B cell (primary cell): ENCODE data around the gene PTPN5. TPM values are rescaled to one million over a fixed set of nuclear protein-coding genes. Genes with fewer than 3 reads are reported as not detected.

Source experiments
- ATAC-seq: fragments of 200-7000 bp; cut with Tn5 transposase; one replicate; pipeline ENCODE4 v1.10.0; 2021; ENCODE audit warnings: low read depth, mild to moderate bottlenecking, moderate number of reproducible peaks, moderate library complexity
- CTCF ChIA-PET: fragments of 350-600 bp; sonication (Branson Sonifier 250); formaldehyde crosslinking; loops from one replicate; lab custom pipeline; 2021; ENCODE audit warnings: antibody characterized with exemption, inconsistent platforms; lab: Charles Lee
- POLR2A ChIA-PET: fragments of 350-600 bp; sonication (Branson Sonifier 250); formaldehyde crosslinking; loops from one replicate; lab custom pipeline; 2021; ENCODE audit warnings: antibody characterized with exemption; lab: Charles Lee
- DNase-seq: peaks from one replicate; pipeline ENCODE4 v3.0.0; 2013
- H2AFZ ChIP-seq: 2 replicates; pipeline ENCODE4 v1.6.1; 2012; ENCODE audit warnings: mild to moderate bottlenecking, low read depth, low read length; ENCODE audit not compliant: insufficient read depth, poor library complexity, severe bottlenecking
- H3K27ac ChIP-seq, 2 donors: 1 replicate in 1 of 2; 2 replicates in 1 of 2; pipeline ENCODE4 v1.5.1; 2012 to 2013; ENCODE audit warnings: low read length in 2 of 2, mild to moderate bottlenecking in 2 of 2, moderate library complexity in 1 of 2
- H3K27me3 ChIP-seq, 4 experiments: fragments of 200-600 bp in 1 of 4; sonication (generic) in 1 of 4; replicated peaks in 1 of 4; 1 replicate in 2 of 4; 2 replicates in 2 of 4; pipeline versions ENCODE4 v1.6.1 to v1.7.0; 2013 to 2016; ENCODE audit warnings: low read length in 3 of 4, mild to moderate bottlenecking in 2 of 4, mixed read lengths in 1 of 4, moderate library complexity in 1 of 4; ENCODE audit not compliant: insufficient read depth in 4 of 4, control insufficient read depth in 3 of 4; ENCODE audit errors: control extremely low read depth in 1 of 4
- H3K36me3 ChIP-seq, 2 experiments: replicated peaks in 1 of 2; 1 replicate in 1 of 2; 2 replicates in 1 of 2; pipeline versions ENCODE4 v1.6.1 to v1.7.1; 2013; ENCODE audit warnings: low read length in 1 of 2; ENCODE audit not compliant: insufficient read depth in 2 of 2, control insufficient read depth in 1 of 2; ENCODE audit errors: control extremely low read depth in 1 of 2, extremely low read depth in 1 of 2
- H3K4me1 ChIP-seq, 2 donors: fragments of 200-600 bp in 1 of 2; sonication (generic) in 1 of 2; 1 replicate in 1 of 2; 2 replicates in 1 of 2; pipeline versions ENCODE4 v1.5.1 to v1.6.1; 2013 to 2017; ENCODE audit warnings: low read length in 2 of 2; ENCODE audit not compliant: control insufficient read depth in 2 of 2, insufficient read depth in 2 of 2
- H3K4me2 ChIP-seq: replicated peaks from 2 replicates; pipeline ENCODE3; 2012; ENCODE audit warnings: mild to moderate bottlenecking, low read depth, low read length; ENCODE audit not compliant: poor library complexity, severe bottlenecking
- H3K4me3 ChIP-seq, 5 experiments: fragments of 200-600 bp in 1 of 5; sonication (generic) in 1 of 5; 1 replicate in 3 of 5; 2 replicates in 2 of 5; pipeline versions ENCODE4 v1.5.1 to v1.7.0; 2011 to 2016; ENCODE audit warnings: low read length in 4 of 5, mild to moderate bottlenecking in 4 of 5, low read depth in 2 of 5, control low read depth in 1 of 5, moderate library complexity in 1 of 5; ENCODE audit not compliant: insufficient read depth in 1 of 5; ENCODE audit errors: control extremely low read depth in 1 of 5, extremely low read depth in 1 of 5
- H3K79me2 ChIP-seq: fragments of 200-600 bp; sonication (generic); one replicate; pipeline ENCODE4 v1.6.0; 2016; ENCODE audit warnings: low read length; ENCODE audit not compliant: control insufficient read depth, insufficient read depth
- H3K9ac ChIP-seq: fragments of 200-600 bp; sonication (generic); 2 replicates; pipeline ENCODE4 v1.6.1; 2017; ENCODE audit warnings: mild to moderate bottlenecking, low read length, moderate library complexity
- H3K9me3 ChIP-seq, 3 donors: one replicate each; pipeline versions ENCODE4 v1.6.1 to v1.7.1; 2013; ENCODE audit warnings: low read length in 2 of 3; ENCODE audit not compliant: control insufficient read depth in 2 of 3, insufficient read depth in 1 of 3; ENCODE audit errors: control extremely low read depth in 1 of 3
- H4K20me1 ChIP-seq: 2 replicates; pipeline ENCODE4 v1.6.0; 2012; ENCODE audit warnings: mild to moderate bottlenecking, low read length; ENCODE audit not compliant: insufficient read depth, control insufficient read depth, poor library complexity, severe bottlenecking
- H3K27ac Mint-ChIP-seq: one replicate; pipeline ENCODE4 v1.8.0; 2021; ENCODE audit warnings: mixed read lengths
- H3K27me3 Mint-ChIP-seq: one replicate; pipeline ENCODE4 v1.8.0; 2021; ENCODE audit warnings: mixed read lengths
- H3K4me1 Mint-ChIP-seq: one replicate; pipeline ENCODE4 v1.8.0; 2021; ENCODE audit warnings: mixed read lengths
- H3K4me3 Mint-ChIP-seq: one replicate; pipeline ENCODE4 v1.8.0; 2021; ENCODE audit warnings: mixed read lengths
- H3K9me3 Mint-ChIP-seq: one replicate; pipeline ENCODE4 v1.8.0; 2022; ENCODE audit warnings: mixed read lengths; ENCODE audit not compliant: insufficient read depth
- CTCF ChIP-seq: fragments of 200-600 bp; IDR thresholded peaks from one replicate; pipeline ENCODE4 v1.8.0; 2022; ENCODE audit warnings: antibody characterized with exemption, mild to moderate bottlenecking
- EZH2 ChIP-seq: IDR thresholded peaks from 2 replicates; pipeline ENCODE4 v1.6.1; 2012; ENCODE audit warnings: borderline replicate concordance, low read depth, mild to moderate bottlenecking, moderate library complexity, low read length; ENCODE audit not compliant: insufficient read depth, poor library complexity, severe bottlenecking
- WGBS: methylation state at CpG from one replicate; pipeline ENCODE4 v1.1.5; 2013; ENCODE audit warnings: missing lambda C conversion rate; ENCODE audit not compliant: insufficient coverage; 5-methylcytosine and 5-hydroxymethylcytosine counted together
- intact Hi-C: fragments of 100-400 bp; cut with micrococcal nuclease; formaldehyde crosslinking; loops from one replicate; pipeline ENCODE4 v1.10.0; 2022
- polyA plus RNA-seq: library from polyadenylated mRNA; depleted of rRNA; stranded (reverse); fragments of >200 nt; gene quantifications from 2 replicates; pipeline ENCODE4 v1.2.3, GENCODE V29; 2012
- total RNA-seq, 2 donors: library from RNA; stranded (reverse); fragments of 120-200 nt in 1 of 2; gene quantifications; 1 replicate in 1 of 2; 2 replicates in 1 of 2; pipeline versions ENCODE4 v1.2.3 to v1.2.4, GENCODE V29; 2013 to 2022

PTPN5 gene
- total and polyA plus RNA-seq, 2 donors (not counting 1 experiment from before 2014, with no cell fraction given) = not detected

- peak overlapping the region; percentile 46 for H2AFZ ChIP-seq
- TF ChIP-seq CTCF = peak; percentile 97
- no peak for TF ChIP-seq EZH2
- peaks cover 0 to 3% (median 0%) of the 10 kb centered on the region in 4 experiments for H3K27me3 ChIP-seq
- Mint-ChIP-seq H3K27me3 (peaks cover 9% of the 10 kb centered on the region), H3K4me1 (peaks cover 15% of the 10 kb centered on the region), H3K4me3 (no peak overlapping the region), H3K27ac (no peak overlapping the region), H3K9me3 (no peaks in the 10 kb centered on the region)
- ATAC-seq (peak; percentile 78), DNase-seq (peak; percentile 79)
- no peaks in the 10 kb centered on the region for H3K79me2 ChIP-seq
- intact Hi-C loops = loop anchor here (1.0 to 5.0 kb wide), 3 partner anchors 11 to 617 kb away; no protein-coding TSS in a partner anchor
- H3K9me3 ChIP-seq = no peaks in the 10 kb centered on the region
- no peak overlapping the region for H3K4me3 ChIP-seq
- WGBS = 95% methylated on average over 9 of the region's 11 CpGs
- H3K9ac ChIP-seq = no peak overlapping the region
- H3K36me3 ChIP-seq = no peaks in the 10 kb centered on the region
- H3K27ac ChIP-seq = peak overlapping the region in 1 of 2 donors; percentile 21
- CTCF ChIA-PET = interaction anchor here (0.8 to 7.8 kb wide), 21 partner anchors 9 to 631 kb away, joined by 3 to 92 read pairs (median 5); partner anchors contain the start of gene TMEM86A
- H3K4me1 ChIP-seq = peaks cover 12 to 17% of the 10 kb centered on the region in 2 donors
- no peaks in the 10 kb centered on the region for H4K20me1 ChIP-seq
- POLR2A ChIA-PET = no interaction called here
- peak overlapping the region; percentile 48 for H3K4me2 ChIP-seq
Measured at GRCh38 chr11:18731949-18732821, 59.4 kb downstream of the PTPN5 start.

GRCh38 chr11:18731441-18731840 is 60.2 kb downstream of the PTPN5 start:
- TF ChIP-seq EZH2 (no peak), CTCF (no peak)
- Histone ChIP-seq H3K4me3 (no peak overlapping the region), H4K20me1 (no peaks in the 10 kb centered on the region), H3K79me2 (no peaks in the 10 kb centered on the region), H3K9me3 (no peaks in the 10 kb centered on the region), H3K4me1 (peaks cover 12 to 17% of the 10 kb centered on the region in 2 donors), H3K27me3 (peaks cover 0 to 3% (median 0%) of the 10 kb centered on the region in 4 experiments), H3K27ac (peak overlapping the region in 1 of 2 donors; percentile 21), H3K9ac (no peak overlapping the region), H3K36me3 (no peaks in the 10 kb centered on the region), H3K4me2 (peak overlapping the region; percentile 48), H2AFZ (peak overlapping the region; percentile 46)
- H3K4me3 Mint-ChIP-seq = no peak overlapping the region
- intact Hi-C loops = loop anchor here (5.0 kb wide), 1 partner anchor 489 kb away; no protein-coding TSS in a partner anchor
- H3K4me1 Mint-ChIP-seq = peaks cover 15% of the 10 kb centered on the region
- ATAC-seq = no peak
- no peak overlapping the region for H3K27ac Mint-ChIP-seq
- ChIA-PET CTCF (interaction anchor here (0.7 to 7.8 kb wide), 26 partner anchors 9 to 847 kb away, joined by 3 to 92 read pairs (median 4); partner anchors contain the start of genes SAAL1 and TMEM86A), POLR2A (no interaction called here)
- 80% methylated on average over 2 of the region's 2 CpGs for WGBS
- peaks cover 9% of the 10 kb centered on the region for H3K27me3 Mint-ChIP-seq
- peak; percentile 54 for DNase-seq
- H3K9me3 Mint-ChIP-seq = no peaks in the 10 kb centered on the region
